HepG2 (cell line): ENCODE results near the gene PXMP4. TPM values are rescaled to one million over a fixed set of nuclear protein-coding genes. Genes with fewer than 3 reads are reported as not detected.

Experiments used
- ATAC-seq: fragments of 200-7000 bp; cut with Tn5 transposase; 3 replicates; pipeline ENCODE4 v1.9.1; 2020; ENCODE audit warnings: mild to moderate bottlenecking, moderate library complexity
- BruUV-seq: library from RNA; stranded (reverse); fragments of 400-500 nt; replicated peaks from 2 replicates; lab custom pipeline; 2021; lab: Mats Ljungman, UMichigan
- CTCF ChIA-PET: fragments of 300-600 bp; formaldehyde crosslinking; extraction: SDS; loops from one replicate; lab custom pipeline; 2021; ENCODE audit warnings: low total read pairs, inconsistent platforms, low intra/inter-chr PET ratio; lab: Yijun Ruan, JAX
- POLR2A ChIA-PET: fragments of 350-600 bp; sonication (Branson Sonifier 250); formaldehyde crosslinking; loops from one replicate; lab custom pipeline; 2020; ENCODE audit warnings: antibody characterized with exemption, inconsistent platforms; lab: Yijun Ruan, JAX
- DNase-seq: peaks from one replicate; pipeline ENCODE4 v3.0.0-alpha.2; 2015; ENCODE audit warnings: low spot score
- FAIRE-seq: peaks from 3 replicates; lab custom pipeline; 2011; peaks lifted over from hg19 to GRCh38; lab: Jason Lieb, UNC
- H2AFZ ChIP-seq: one replicate; pipeline ENCODE4 v1.6.1; 2011; ENCODE audit warnings: low read length, inconsistent platforms
- H3K27ac ChIP-seq: fragments of 300-600 bp; 3 replicates; pipeline ENCODE4 v1.8.0; 2011; ENCODE audit warnings: mixed run types, mild to moderate bottlenecking, mixed read lengths, low read length, inconsistent platforms; ENCODE audit not compliant: insufficient read depth; ENCODE audit errors: extremely low read length
- H3K27me3 ChIP-seq, 2 experiments: fragments of 200-600 bp in 1 of 2; 2 replicates in 1 of 2; 3 replicates in 1 of 2; pipeline versions ENCODE4 v1.6.0 to v1.8.0; 2011; ENCODE audit warnings: low read length in 2 of 2, mild to moderate bottlenecking in 2 of 2, moderate library complexity in 2 of 2, inconsistent platforms in 1 of 2; ENCODE audit not compliant: insufficient read depth in 2 of 2, control insufficient read depth in 1 of 2
- H3K36me3 ChIP-seq, 2 experiments: fragments of 200-600 bp in 1 of 2; replicated peaks in 1 of 2; 2 replicates in 1 of 2; 3 replicates in 1 of 2; pipeline versions ENCODE4 v1.5.1 to v1.8.0; 2011; ENCODE audit warnings: low read length in 2 of 2, inconsistent platforms in 1 of 2; ENCODE audit not compliant: insufficient read depth in 2 of 2, control insufficient read depth in 1 of 2
- H3K4me1 ChIP-seq: 2 replicates; pipeline ENCODE4 v1.5.1; 2012; ENCODE audit warnings: low read length, inconsistent platforms; ENCODE audit not compliant: insufficient read depth
- H3K4me2 ChIP-seq: 2 replicates; pipeline ENCODE4 v1.6.0; 2011; ENCODE audit warnings: low read depth, low read length, inconsistent platforms
- H3K4me3 ChIP-seq, 3 experiments: fragments of 200-600 bp in 1 of 3; sonication (generic), shearing (Covaris generic) in 1 of 3; replicated peaks in 1 of 3; 2 replicates each; pipeline ENCODE4 v1.5.1; 2011 to 2016; ENCODE audit warnings: low read length in 3 of 3, inconsistent platforms in 2 of 3, low read depth in 2 of 3, mild to moderate bottlenecking in 2 of 3, control low read depth in 1 of 3, mixed read lengths in 1 of 3; ENCODE audit not compliant: insufficient read depth in 1 of 3
- H3K79me2 ChIP-seq: one replicate; pipeline ENCODE4 v1.6.1; 2011; ENCODE audit warnings: low read length, inconsistent platforms; ENCODE audit not compliant: insufficient read depth
- H3K9ac ChIP-seq: 2 replicates; pipeline ENCODE4 v1.6.0; 2011; ENCODE audit warnings: mild to moderate bottlenecking, low read depth, low read length, inconsistent platforms; ENCODE audit not compliant: insufficient read depth
- H3K9me3 ChIP-seq: 2 replicates; pipeline ENCODE4 v1.5.1; 2012; ENCODE audit warnings: mild to moderate bottlenecking, low read length
- H4K20me1 ChIP-seq: 2 replicates; pipeline ENCODE4 v1.6.0; 2011; ENCODE audit warnings: inconsistent platforms, mild to moderate bottlenecking, low read length, moderate library complexity; ENCODE audit not compliant: insufficient read depth
- BRD4 ChIP-seq: sonication (generic); formaldehyde crosslinking; IDR thresholded peaks from 2 replicates; pipeline ENCODE4 v1.4.0; 2020; ENCODE audit warnings: missing genetic modification reagents
- IKZF1 ChIP-seq: fragments of 450-650 bp; IDR thresholded peaks from 2 replicates; pipeline ENCODE4 v1.7.1; 2016
- IKZF4 ChIP-seq: sonication (generic); formaldehyde crosslinking; IDR thresholded peaks from 2 replicates; pipeline ENCODE4 v1.5.1; 2020; ENCODE audit warnings: borderline replicate concordance, mild to moderate bottlenecking, low read depth, missing genetic modification reagents; ENCODE audit errors: not compliant biosample characterization
- KDM6A ChIP-seq: IDR thresholded peaks from 2 replicates; pipeline ENCODE4 v1.6.1; 2016; ENCODE audit warnings: low read depth
- MAFK ChIP-seq, 2 experiments: IDR thresholded peaks in 1 of 2; conservative IDR thresholded peaks in 1 of 2; 2 replicates each; pipeline ENCODE4 v1.6.1; 2011; ENCODE audit warnings: improper control_type of control experiment in 2 of 2, low read length in 2 of 2
- RBFOX2 ChIP-seq: fragments of 200-400 bp; formaldehyde crosslinking; IDR thresholded peaks from 2 replicates; pipeline ENCODE4 v1.6.1; 2017; ENCODE audit warnings: low read depth, mild to moderate bottlenecking, low read length
- TAF15 ChIP-seq: fragments of 200-400 bp; formaldehyde crosslinking; IDR thresholded peaks from one replicate; pipeline ENCODE4 v1.6.1; 2018; ENCODE audit warnings: mild to moderate bottlenecking, low read depth, low read length; ENCODE audit not compliant: poor library complexity, severe bottlenecking
- ZNF788 ChIP-seq: sonication (generic); formaldehyde crosslinking; IDR thresholded peaks from 2 replicates; pipeline ENCODE4 v1.5.0; 2020; ENCODE audit warnings: mild to moderate bottlenecking, missing genetic modification reagents, borderline replicate concordance
- WGBS: methylation state at CpG from one replicate; pipeline ENCODE4 v1.1.6; 2017; ENCODE audit warnings: low lambda C conversion rate; 5-methylcytosine and 5-hydroxymethylcytosine counted together
- in situ Hi-C: cut with HindIII; loops from 2 replicates; pipeline ENCODE4 v1.10.0; 2017; ENCODE audit warnings: low pct_unique_long_range_greater_than_20kb; ENCODE audit not compliant: extremely low pct_ligation_motif_present
- intact Hi-C: fragments of 100-400 bp; cut with micrococcal nuclease; formaldehyde crosslinking; loops from one replicate; pipeline ENCODE4 v1.10.0; 2022; ENCODE audit not compliant: unreplicated experiment
- polyA plus RNA-seq, 8 experiments: library from polyadenylated mRNA; depleted of rRNA in 3 of 8; stranded (reverse) in 7 of 8; unstranded in 1 of 8; fragments of >200 nt; fragmentation: Illumina TruSeq in 4 of 8; extraction: Trizol in 4 of 8; gene quantifications; 2 replicates each; pipeline versions ENCODE4 v1.2.1 to v1.2.3, GENCODE V29; 2011 to 2016; ENCODE audit warnings: low read depth in 4 of 8, missing spikeins in 1 of 8, mixed read lengths in 1 of 8; ENCODE audit not compliant: insufficient read depth in 1 of 8
- total RNA-seq, 5 experiments: library from RNA; depleted of rRNA; stranded (reverse); fragments of >200 nt; fragmentation: Illumina TruSeq; extraction: Trizol; gene quantifications; 2 replicates each; pipeline ENCODE4 v1.2.3, GENCODE V29; 2016; ENCODE audit warnings: low read depth in 1 of 5
- TF ChIP-seq, protein P1 (sequence below): sonication (generic); formaldehyde crosslinking; IDR thresholded peaks from 2 replicates; pipeline ENCODE4 v1.4.0; 2020; ENCODE audit warnings: missing genetic modification reagents
- TF ChIP-seq, protein P2 (sequence below): sonication (generic); formaldehyde crosslinking; IDR thresholded peaks from 2 replicates; pipeline ENCODE4 v1.4.0; 2020; ENCODE audit warnings: missing genetic modification reagents, mild to moderate bottlenecking, borderline replicate concordance
- TF ChIP-seq, protein P3 (sequence below): sonication (generic); formaldehyde crosslinking; IDR thresholded peaks from 2 replicates; pipeline ENCODE4 v1.5.0; 2020; ENCODE audit warnings: mild to moderate bottlenecking, missing genetic modification reagents

Gene PXMP4
- total and polyA plus RNA-seq, 2 of the 13 experiments (the other 11 are each of a cell fraction or from before 2014, with no cell fraction given), result not detected

- TF ChIP-seq, protein P1, sequence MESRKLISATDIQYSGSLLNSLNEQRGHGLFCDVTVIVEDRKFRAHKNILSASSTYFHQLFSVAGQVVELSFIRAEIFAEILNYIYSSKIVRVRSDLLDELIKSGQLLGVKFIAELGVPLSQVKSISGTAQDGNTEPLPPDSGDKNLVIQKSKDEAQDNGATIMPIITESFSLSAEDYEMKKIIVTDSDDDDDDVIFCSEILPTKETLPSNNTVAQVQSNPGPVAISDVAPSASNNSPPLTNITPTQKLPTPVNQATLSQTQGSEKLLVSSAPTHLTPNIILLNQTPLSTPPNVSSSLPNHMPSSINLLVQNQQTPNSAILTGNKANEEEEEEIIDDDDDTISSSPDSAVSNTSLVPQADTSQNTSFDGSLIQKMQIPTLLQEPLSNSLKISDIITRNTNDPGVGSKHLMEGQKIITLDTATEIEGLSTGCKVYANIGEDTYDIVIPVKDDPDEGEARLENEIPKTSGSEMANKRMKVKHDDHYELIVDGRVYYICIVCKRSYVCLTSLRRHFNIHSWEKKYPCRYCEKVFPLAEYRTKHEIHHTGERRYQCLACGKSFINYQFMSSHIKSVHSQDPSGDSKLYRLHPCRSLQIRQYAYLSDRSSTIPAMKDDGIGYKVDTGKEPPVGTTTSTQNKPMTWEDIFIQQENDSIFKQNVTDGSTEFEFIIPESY (CRISPR knock-in tag), result peak; percentile 89
- TF ChIP-seq RBFOX2 (0 out of 2 replicates have a peak, but pooled peaks have one; percentile 18), MAFK (conservative IDR thresholded peaks at IDR 0.05 in 1 of 2, IDR thresholded peaks at IDR 0.05 in 1 of 2; ENCODE audit: low read length in 2 of 2) (no peak)
Observed at GRCh38 chr20:33676652-33677645, 43.2 kb downstream of the PXMP4 start (continued).

GRCh38 chr20:33676121-33676520 lies 44.0 kb downstream of the PXMP4 start:
- intact Hi-C loops, result no loop called here
- H3K36me3 ChIP-seq, result peaks cover 12 to 39% of the 10 kb centered on the region in 2 experiments
- H3K9ac ChIP-seq, result no peak overlapping the region
- H3K27ac ChIP-seq, result no peak overlapping the region
- H4K20me1 ChIP-seq, result 0 out of 2 replicates have a peak, but pooled peaks cover 3% of the 10 kb centered on the region
- no peaks in the 10 kb centered on the region for H3K9me3 ChIP-seq
- BruUV-seq, result no TSS peak
- H3K4me2 ChIP-seq, result no peak overlapping the region
- in situ Hi-C loops, result no loop called here
- FAIRE-seq, result no peak
- H2AFZ ChIP-seq, result no peak overlapping the region
- no peak for DNase-seq
- no peak for ATAC-seq
- peaks cover 0 to 3% of the 10 kb centered on the region in 2 experiments; a peak in 1 of 5 replicates for H3K27me3 ChIP-seq
- H3K4me1 ChIP-seq, result peaks cover 36% of the 10 kb centered on the region
- no peak overlapping the region for H3K4me3 ChIP-seq
- WGBS, result 97% methylated on average over 11 of the region's 11 CpGs
- ChIA-PET POLR2A (interaction anchor here (2.6 kb wide), 1 partner anchor 9 kb away, joined by 14 read pairs; no protein-coding TSS in a partner anchor), CTCF (no interaction called here)
- H3K79me2 ChIP-seq, result peaks cover 24% of the 10 kb centered on the region
- TF ChIP-seq IKZF4 (CRISPR knock-in tag), result no peak
- TF ChIP-seq, protein P2, sequence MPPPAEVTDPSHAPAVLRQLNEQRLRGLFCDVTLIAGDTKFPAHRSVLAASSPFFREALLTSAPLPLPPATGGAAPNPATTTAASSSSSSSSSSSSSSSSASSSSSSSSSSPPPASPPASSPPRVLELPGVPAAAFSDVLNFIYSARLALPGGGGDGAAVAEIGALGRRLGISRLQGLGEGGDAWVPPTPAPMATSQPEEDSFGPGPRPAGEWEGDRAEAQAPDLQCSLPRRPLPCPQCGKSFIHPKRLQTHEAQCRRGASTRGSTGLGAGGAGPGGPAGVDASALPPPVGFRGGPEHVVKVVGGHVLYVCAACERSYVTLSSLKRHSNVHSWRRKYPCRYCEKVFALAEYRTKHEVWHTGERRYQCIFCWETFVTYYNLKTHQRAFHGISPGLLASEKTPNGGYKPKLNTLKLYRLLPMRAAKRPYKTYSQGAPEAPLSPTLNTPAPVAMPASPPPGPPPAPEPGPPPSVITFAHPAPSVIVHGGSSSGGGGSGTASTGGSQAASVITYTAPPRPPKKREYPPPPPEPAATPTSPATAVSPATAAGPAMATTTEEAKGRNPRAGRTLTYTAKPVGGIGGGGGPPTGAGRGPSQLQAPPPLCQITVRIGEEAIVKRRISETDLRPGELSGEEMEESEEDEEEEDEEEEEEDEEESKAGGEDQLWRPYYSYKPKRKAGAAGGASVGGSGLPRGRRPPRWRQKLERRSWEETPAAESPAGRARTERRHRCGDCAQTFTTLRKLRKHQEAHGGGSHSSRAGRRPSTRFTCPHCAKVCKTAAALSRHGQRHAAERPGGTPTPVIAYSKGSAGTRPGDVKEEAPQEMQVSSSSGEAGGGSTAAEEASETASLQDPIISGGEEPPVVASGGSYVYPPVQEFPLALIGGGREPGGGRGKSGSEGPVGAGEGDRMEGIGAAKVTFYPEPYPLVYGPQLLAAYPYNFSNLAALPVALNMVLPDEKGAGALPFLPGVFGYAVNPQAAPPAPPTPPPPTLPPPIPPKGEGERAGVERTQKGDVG, result 0 out of 2 replicates have a peak, but pooled peaks have one; percentile 13
- no peak for TF ChIP-seq IKZF1
- TF ChIP-seq KDM6A, result no peak
- TF ChIP-seq ZNF788 (CRISPR knock-in tag), result no peak
- TF ChIP-seq, protein P3, sequence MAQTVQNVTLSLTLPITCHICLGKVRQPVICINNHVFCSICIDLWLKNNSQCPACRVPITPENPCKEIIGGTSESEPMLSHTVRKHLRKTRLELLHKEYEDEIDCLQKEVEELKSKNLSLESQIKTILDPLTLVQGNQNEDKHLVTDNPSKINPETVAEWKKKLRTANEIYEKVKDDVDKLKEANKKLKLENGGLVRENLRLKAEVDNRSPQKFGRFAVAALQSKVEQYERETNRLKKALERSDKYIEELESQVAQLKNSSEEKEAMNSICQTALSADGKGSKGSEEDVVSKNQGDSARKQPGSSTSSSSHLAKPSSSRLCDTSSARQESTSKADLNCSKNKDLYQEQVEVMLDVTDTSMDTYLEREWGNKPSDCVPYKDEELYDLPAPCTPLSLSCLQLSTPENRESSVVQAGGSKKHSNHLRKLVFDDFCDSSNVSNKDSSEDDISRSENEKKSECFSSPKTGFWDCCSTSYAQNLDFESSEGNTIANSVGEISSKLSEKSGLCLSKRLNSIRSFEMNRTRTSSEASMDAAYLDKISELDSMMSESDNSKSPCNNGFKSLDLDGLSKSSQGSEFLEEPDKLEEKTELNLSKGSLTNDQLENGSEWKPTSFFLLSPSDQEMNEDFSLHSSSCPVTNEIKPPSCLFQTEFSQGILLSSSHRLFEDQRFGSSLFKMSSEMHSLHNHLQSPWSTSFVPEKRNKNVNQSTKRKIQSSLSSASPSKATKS (CRISPR knock-in tag), result no peak
- no peak for TF ChIP-seq BRD4 (CRISPR knock-in tag)
- no peak for TF ChIP-seq TAF15
